Body of pancreas (tissue), 4 donors: ENCODE data around the gene OSTM1.

ENCODE experiments used
- POLR2A ChIP-seq, 3 donors: fragments of 450-650 bp; IDR thresholded peaks; one replicate each; pipeline ENCODE4 v1.6.1; 2016; ENCODE audit warnings: antibody characterized with exemption in 3 of 3, mild to moderate bottlenecking in 2 of 3
- TF ChIP-seq, protein P1 (sequence below), 7 experiments: fragments of 450-650 bp in 4 of 7; fragments of 200-600 bp in 3 of 7; sonication (generic) in 3 of 7; IDR thresholded peaks; one replicate each; pipeline ENCODE4 v1.5.1; 2016 to 2019; ENCODE audit warnings: antibody characterized with exemption in 7 of 7

GRCh38 chr6:108114841-108115597 lies 40.5 kb upstream of the OSTM1 start:
- TF ChIP-seq, protein P1, sequence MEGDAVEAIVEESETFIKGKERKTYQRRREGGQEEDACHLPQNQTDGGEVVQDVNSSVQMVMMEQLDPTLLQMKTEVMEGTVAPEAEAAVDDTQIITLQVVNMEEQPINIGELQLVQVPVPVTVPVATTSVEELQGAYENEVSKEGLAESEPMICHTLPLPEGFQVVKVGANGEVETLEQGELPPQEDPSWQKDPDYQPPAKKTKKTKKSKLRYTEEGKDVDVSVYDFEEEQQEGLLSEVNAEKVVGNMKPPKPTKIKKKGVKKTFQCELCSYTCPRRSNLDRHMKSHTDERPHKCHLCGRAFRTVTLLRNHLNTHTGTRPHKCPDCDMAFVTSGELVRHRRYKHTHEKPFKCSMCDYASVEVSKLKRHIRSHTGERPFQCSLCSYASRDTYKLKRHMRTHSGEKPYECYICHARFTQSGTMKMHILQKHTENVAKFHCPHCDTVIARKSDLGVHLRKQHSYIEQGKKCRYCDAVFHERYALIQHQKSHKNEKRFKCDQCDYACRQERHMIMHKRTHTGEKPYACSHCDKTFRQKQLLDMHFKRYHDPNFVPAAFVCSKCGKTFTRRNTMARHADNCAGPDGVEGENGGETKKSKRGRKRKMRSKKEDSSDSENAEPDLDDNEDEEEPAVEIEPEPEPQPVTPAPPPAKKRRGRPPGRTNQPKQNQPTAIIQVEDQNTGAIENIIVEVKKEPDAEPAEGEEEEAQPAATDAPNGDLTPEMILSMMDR (IDR thresholded peaks at IDR 0.05) = peak in 3 of 7 experiments; percentile 10 to 43 (median 30)
- TF ChIP-seq POLR2A (IDR thresholded peaks at IDR 0.05) = no peak
